Thyroid gland (tissue), 4 donors: ENCODE results near the gene FAM219B.

Experiments used
- POLR2A ChIP-seq, 2 donors: fragments of 450-650 bp; IDR thresholded peaks; one replicate each; pipeline ENCODE4 v1.6.1; 2017; ENCODE audit warnings: antibody characterized with exemption in 2 of 2, mild to moderate bottlenecking in 2 of 2, moderate library complexity in 1 of 2
- TF ChIP-seq, protein P1 (sequence below), 6 experiments: fragments of 200-600 bp in 3 of 6; fragments of 450-650 bp in 3 of 6; sonication (generic) in 3 of 6; IDR thresholded peaks; one replicate each; pipeline ENCODE4 v1.5.1; 2016 to 2019; ENCODE audit warnings: antibody characterized with exemption in 6 of 6, mild to moderate bottlenecking in 2 of 6, inconsistent platforms in 1 of 6, moderate library complexity in 1 of 6

DNA sequence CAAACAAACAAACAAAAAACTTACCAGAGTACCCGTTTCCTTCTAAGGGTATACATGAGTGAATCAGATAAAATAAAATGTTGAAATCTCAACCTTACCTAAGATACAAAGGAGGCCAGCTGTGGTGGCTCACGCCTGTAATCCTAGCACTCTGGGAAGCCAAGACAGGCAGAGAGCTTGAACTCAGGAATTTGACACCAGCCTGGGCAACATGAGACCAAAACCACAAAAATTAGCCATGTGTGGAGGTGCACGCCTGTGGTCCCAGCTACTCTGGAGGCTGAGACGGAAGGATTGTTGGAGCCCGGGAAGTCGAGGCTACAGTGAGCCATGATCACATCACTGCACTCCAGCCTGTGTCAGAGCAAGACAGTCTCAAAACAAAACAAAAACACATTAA lies 11.0 kb upstream of the FAM219B start:
- TF ChIP-seq POLR2A (IDR thresholded peaks at IDR 0.05): no peak
- TF ChIP-seq, protein P1, sequence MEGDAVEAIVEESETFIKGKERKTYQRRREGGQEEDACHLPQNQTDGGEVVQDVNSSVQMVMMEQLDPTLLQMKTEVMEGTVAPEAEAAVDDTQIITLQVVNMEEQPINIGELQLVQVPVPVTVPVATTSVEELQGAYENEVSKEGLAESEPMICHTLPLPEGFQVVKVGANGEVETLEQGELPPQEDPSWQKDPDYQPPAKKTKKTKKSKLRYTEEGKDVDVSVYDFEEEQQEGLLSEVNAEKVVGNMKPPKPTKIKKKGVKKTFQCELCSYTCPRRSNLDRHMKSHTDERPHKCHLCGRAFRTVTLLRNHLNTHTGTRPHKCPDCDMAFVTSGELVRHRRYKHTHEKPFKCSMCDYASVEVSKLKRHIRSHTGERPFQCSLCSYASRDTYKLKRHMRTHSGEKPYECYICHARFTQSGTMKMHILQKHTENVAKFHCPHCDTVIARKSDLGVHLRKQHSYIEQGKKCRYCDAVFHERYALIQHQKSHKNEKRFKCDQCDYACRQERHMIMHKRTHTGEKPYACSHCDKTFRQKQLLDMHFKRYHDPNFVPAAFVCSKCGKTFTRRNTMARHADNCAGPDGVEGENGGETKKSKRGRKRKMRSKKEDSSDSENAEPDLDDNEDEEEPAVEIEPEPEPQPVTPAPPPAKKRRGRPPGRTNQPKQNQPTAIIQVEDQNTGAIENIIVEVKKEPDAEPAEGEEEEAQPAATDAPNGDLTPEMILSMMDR (IDR thresholded peaks at IDR 0.05): no peak
